ENCODE results near the gene PTPN6. TPM values are rescaled to one million over a fixed set of nuclear protein-coding genes. Genes with fewer than 3 reads are reported as not detected.

PTPN6 gene
- total RNA-seq, 2 experiments from 2014 or later, result 283 to 367 TPM

GRCh38 chr12:6928022-6928702 lies 23.0 kb upstream of the PTPN6 start:
- DNase-seq, result no peak
- H3K36me3 Mint-ChIP-seq, result peaks cover 3% of the 10 kb centered on the region
- H3K4me1 Mint-ChIP-seq, result peaks cover 60% of the 10 kb centered on the region
- peak overlapping the region; percentile 78 for H3K4me3 Mint-ChIP-seq
- ATAC-seq, result peak; percentile 43
- H3K27ac Mint-ChIP-seq, result peak overlapping the region; percentile 75
- H3K9me3 Mint-ChIP-seq (ENCODE audit: low read depth), result no peaks in the 10 kb centered on the region
- no peaks in the 10 kb centered on the region for H3K27me3 Mint-ChIP-seq
- CTCF ChIA-PET, result interaction anchor here (1.0 to 11.0 kb wide), 7 partner anchors 9 to 39 kb away, joined by 3 to 116 read pairs (median 7); partner anchors contain the start of genes C12orf57, LRRC23, PTPN6 and RNU7-1

DNA sequence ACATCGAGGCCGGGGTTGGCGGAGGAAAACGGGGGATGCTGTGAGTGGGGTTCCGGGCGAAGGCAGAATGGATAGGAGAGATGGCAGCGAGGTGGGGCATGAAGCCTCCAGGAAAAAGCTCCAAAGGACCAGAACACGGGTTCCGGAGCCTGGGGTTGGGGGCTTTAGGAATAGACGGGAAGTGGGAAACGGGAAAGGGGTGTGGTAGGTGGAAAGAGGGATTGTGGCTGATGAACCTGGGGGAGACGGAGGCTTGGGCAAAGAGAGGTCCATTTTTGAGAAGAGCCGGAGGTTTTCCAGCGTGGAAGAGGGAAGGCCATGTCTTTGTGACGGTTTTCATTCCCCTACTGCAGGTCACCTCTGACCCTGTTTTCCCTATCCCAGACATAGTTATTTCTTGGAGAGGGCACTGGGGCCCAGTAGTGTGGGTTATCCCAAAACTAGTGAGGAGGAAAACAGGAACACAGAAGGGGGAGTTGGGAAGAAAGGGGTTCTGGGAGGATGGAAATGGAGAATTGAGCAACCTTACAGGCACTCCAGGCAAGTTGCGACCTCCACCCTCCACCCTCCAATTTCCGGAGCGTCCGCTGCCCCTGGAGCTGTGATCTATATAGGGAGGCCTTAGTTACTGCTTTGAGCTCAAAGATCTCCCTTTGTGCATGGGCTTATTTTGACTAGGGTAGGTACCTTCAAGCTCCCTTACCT lies 22.3 kb upstream of the PTPN6 start:
- Mint-ChIP-seq H3K4me3 (peak overlapping the region; percentile 78), H3K4me1 (peaks cover 62% of the 10 kb centered on the region), H3K27ac (peak overlapping the region; percentile 75), H3K9me3 (ENCODE audit: low read depth) (no peaks in the 10 kb centered on the region), H3K27me3 (no peaks in the 10 kb centered on the region), H3K36me3 (peaks cover 3% of the 10 kb centered on the region)
- DNase-seq (no peak), ATAC-seq (no peak)
- CTCF ChIA-PET, result interaction anchor here (1.0 to 11.0 kb wide), 7 partner anchors 9 to 38 kb away, joined by 3 to 116 read pairs (median 5); partner anchors contain the start of genes C12orf57, ENO2, PTPN6 and RNU7-1

GRCh38 chr12:6929466-6930452 lies 21.4 kb upstream of the PTPN6 start:
- ATAC-seq (no peak), DNase-seq (no peak)
- Mint-ChIP-seq H3K4me1 (peaks cover 60% of the 10 kb centered on the region), H3K27me3 (no peaks in the 10 kb centered on the region), H3K4me3 (peak overlapping the region; percentile 78), H3K9me3 (ENCODE audit: low read depth) (no peaks in the 10 kb centered on the region), H3K36me3 (peaks cover 8% of the 10 kb centered on the region), H3K27ac (peak overlapping the region; percentile 63)
- CTCF ChIA-PET, result interaction anchor here (0.9 to 11.0 kb wide), 8 partner anchors 8 to 38 kb away, joined by 3 to 116 read pairs (median 4); partner anchors contain the start of genes C12orf57, ENO2, PTPN6 and RNU7-1

GRCh38 chr12:6932766-6933165 lies 18.4 kb upstream of the PTPN6 start:
- Mint-ChIP-seq H3K9me3 (ENCODE audit: low read depth) (no peaks in the 10 kb centered on the region), H3K27me3 (no peaks in the 10 kb centered on the region), H3K27ac (peak overlapping the region; percentile 81), H3K4me3 (no peak overlapping the region), H3K36me3 (peaks cover 25% of the 10 kb centered on the region), H3K4me1 (peaks cover 62% of the 10 kb centered on the region)
- DNase-seq (no peak), ATAC-seq (no peak)
- CTCF ChIA-PET, result interaction anchor here (1.0 to 2.9 kb wide), 5 partner anchors 11 to 60 kb away, joined by 3 to 15 read pairs (median 4); partner anchors contain the start of gene SPSB2

- no peak overlapping the region for H3K4me3 Mint-ChIP-seq
- H3K27ac Mint-ChIP-seq, result peak overlapping the region; percentile 96
- H3K4me1 Mint-ChIP-seq, result peaks cover 62% of the 10 kb centered on the region
- ATAC-seq (no peak), DNase-seq (no peak)
- H3K27me3 Mint-ChIP-seq, result no peaks in the 10 kb centered on the region
- H3K9me3 Mint-ChIP-seq (ENCODE audit: low read depth), result no peaks in the 10 kb centered on the region
- peaks cover 23% of the 10 kb centered on the region for H3K36me3 Mint-ChIP-seq
- CTCF ChIA-PET, result interaction anchor here (1.0 to 7.7 kb wide), 9 partner anchors 10 to 65 kb away, joined by 3 to 116 read pairs (median 4); partner anchors contain the start of genes ATN1, C12orf57, ENO2 and RNU7-1
Observed at GRCh38 chr12:6934110-6934509, 17.0 kb upstream of the PTPN6 start.

GRCh38 chr12:6935371-6936193 lies 15.6 kb upstream of the PTPN6 start:
- Mint-ChIP-seq H3K36me3 (peaks cover 23% of the 10 kb centered on the region), H3K4me3 (peak overlapping the region; percentile 87), H3K27ac (peak overlapping the region; percentile 96), H3K27me3 (no peaks in the 10 kb centered on the region), H3K4me1 (peaks cover 52% of the 10 kb centered on the region), H3K9me3 (ENCODE audit: low read depth) (no peaks in the 10 kb centered on the region)
- ATAC-seq, result no peak
- DNase-seq, result no peak
- CTCF ChIA-PET, result interaction anchor here (0.9 to 7.7 kb wide), 6 partner anchors 11 to 177 kb away, joined by 3 to 116 read pairs (median 4); partner anchors contain the start of genes ATN1, SPSB2 and TPI1

DNA sequence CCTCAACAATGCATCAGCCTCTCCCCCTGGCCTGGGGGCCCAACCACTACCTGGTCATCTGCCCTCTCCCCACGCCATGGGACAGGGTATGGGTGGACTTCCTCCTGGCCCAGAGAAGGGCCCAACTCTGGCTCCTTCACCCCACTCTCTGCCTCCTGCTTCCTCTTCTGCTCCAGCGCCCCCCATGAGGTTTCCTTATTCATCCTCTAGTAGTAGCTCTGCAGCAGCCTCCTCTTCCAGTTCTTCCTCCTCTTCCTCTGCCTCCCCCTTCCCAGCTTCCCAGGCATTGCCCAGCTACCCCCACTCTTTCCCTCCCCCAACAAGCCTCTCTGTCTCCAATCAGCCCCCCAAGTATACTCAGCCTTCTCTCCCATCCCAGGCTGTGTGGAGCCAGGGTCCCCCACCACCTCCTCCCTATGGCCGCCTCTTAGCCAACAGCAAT lies 14.9 kb upstream of the PTPN6 start:
- DNase-seq (no peak), ATAC-seq (no peak)
- CTCF ChIA-PET, result interaction anchor here (0.9 to 17.6 kb wide), 8 partner anchors 12 to 177 kb away, joined by 3 to 709 read pairs (median 25); partner anchors contain the start of genes ATN1, PTPN6, SPSB2 and TPI1
- no peaks in the 10 kb centered on the region for H3K9me3 Mint-ChIP-seq (ENCODE audit: low read depth)
- peaks cover 23% of the 10 kb centered on the region for H3K36me3 Mint-ChIP-seq
- H3K27ac Mint-ChIP-seq, result peak overlapping the region; percentile 96
- H3K4me1 Mint-ChIP-seq, result peaks cover 47% of the 10 kb centered on the region
- H3K27me3 Mint-ChIP-seq, result no peaks in the 10 kb centered on the region
- H3K4me3 Mint-ChIP-seq, result peak overlapping the region; percentile 87

- CTCF ChIA-PET, result interaction anchor here (0.9 to 17.6 kb wide), 15 partner anchors 12 to 213 kb away, joined by 3 to 709 read pairs (median 5); partner anchors contain the start of genes ATN1, C1RL, COPS7A and LPCAT3
- peak overlapping the region; percentile 96 for H3K27ac Mint-ChIP-seq
- no peaks in the 10 kb centered on the region for H3K27me3 Mint-ChIP-seq
- H3K4me1 Mint-ChIP-seq, result peaks cover 47% of the 10 kb centered on the region
- peaks cover 23% of the 10 kb centered on the region for H3K36me3 Mint-ChIP-seq
- DNase-seq, result peak; percentile 78
- no peaks in the 10 kb centered on the region for H3K9me3 Mint-ChIP-seq (ENCODE audit: low read depth)
- peak overlapping the region; percentile 87 for H3K4me3 Mint-ChIP-seq
- ATAC-seq, result peak; percentile 38
Observed at GRCh38 chr12:6936636-6937480, 14.3 kb upstream of the PTPN6 start.

DNA sequence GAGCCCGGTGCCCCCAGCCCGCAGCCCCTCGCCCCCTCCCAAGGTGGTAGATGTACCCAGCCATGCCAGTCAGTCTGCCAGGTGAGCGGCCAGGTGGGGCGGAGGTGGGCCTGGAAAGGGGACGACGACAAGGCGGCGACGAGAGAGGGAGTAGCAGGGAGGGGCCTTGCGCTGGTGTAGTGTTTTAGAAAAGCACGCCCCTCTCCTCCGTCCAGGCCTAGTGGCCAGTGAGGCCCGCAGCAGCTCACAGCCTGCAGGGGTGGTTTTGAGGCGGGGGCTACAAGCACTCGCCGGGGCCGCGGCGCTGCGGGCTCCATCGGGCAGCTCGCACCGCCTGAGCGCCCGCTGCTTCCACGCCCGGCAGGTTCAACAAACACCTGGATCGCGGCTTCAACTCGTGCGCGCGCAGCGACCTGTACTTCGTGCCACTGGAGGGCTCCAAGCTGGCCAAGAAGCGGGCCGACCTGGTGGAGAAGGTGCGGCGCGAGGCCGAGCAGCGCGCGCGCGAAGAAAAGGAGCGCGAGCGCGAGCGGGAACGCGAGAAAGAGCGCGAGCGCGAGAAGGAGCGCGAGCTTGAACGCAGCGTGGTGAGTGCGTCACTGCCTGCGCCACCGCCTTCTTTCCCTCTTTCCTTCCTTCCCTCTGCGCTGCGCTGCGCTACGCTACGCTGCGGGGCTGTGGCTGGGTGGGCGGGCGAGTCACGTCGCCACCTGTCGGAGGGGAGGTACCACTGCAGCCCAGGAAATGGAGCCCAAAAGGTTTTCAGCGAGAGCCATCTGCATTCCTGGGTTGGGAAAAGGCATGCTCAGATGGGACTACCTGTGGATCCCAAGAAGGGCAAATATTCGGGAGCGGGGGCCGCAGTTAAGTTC lies 13.4 kb upstream of the PTPN6 start:
- peaks cover 23% of the 10 kb centered on the region for H3K36me3 Mint-ChIP-seq
- no peaks in the 10 kb centered on the region for H3K27me3 Mint-ChIP-seq
- DNase-seq (peak; percentile 97), ATAC-seq (peak; percentile 94)
- H3K4me3 Mint-ChIP-seq, result peak overlapping the region; percentile 87
- H3K9me3 Mint-ChIP-seq (ENCODE audit: low read depth), result no peaks in the 10 kb centered on the region
- peaks cover 45% of the 10 kb centered on the region for H3K4me1 Mint-ChIP-seq
- CTCF ChIA-PET, result interaction anchor here (0.7 to 17.6 kb wide), 19 partner anchors 8 to 214 kb away, joined by 3 to 709 read pairs (median 4); partner anchors contain the start of genes ATN1, C1RL, COPS7A and ENO2
- H3K27ac Mint-ChIP-seq, result peak overlapping the region; percentile 96
